HepG2 (cell line): Measurements from ENCODE around the gene HPCAL1. TPM values are rescaled to one million over a fixed set of nuclear protein-coding genes. Genes with fewer than 3 reads are reported as not detected.

Experiments
- HDAC2 ChIP-seq: sonication (generic); formaldehyde crosslinking; IDR thresholded peaks from 2 replicates; pipeline ENCODE4 v1.4.0; 2020; ENCODE audit warnings: missing genetic modification reagents
- HMG20A ChIP-seq: IDR thresholded peaks from 2 replicates; pipeline ENCODE4 v1.6.1; 2016; ENCODE audit warnings: borderline replicate concordance
- JUN ChIP-seq: sonication (generic); formaldehyde crosslinking; IDR thresholded peaks from 2 replicates; pipeline ENCODE4 v1.4.0; 2020; ENCODE audit warnings: mild to moderate bottlenecking, missing genetic modification reagents
- KMT2A ChIP-seq: sonication (generic); formaldehyde crosslinking; IDR thresholded peaks from 2 replicates; pipeline ENCODE4 v1.4.0; 2020; ENCODE audit warnings: missing genetic modification reagents
- MAFF ChIP-seq: IDR thresholded peaks from 2 replicates; pipeline ENCODE4 v1.6.1; 2011; ENCODE audit warnings: low read depth, low read length, improper control_type of control experiment
- MXI1 ChIP-seq: IDR thresholded peaks from 3 replicates; pipeline ENCODE4 v1.6.1; 2012; ENCODE audit warnings: low read depth, low read length, inconsistent platforms, borderline replicate concordance
- NAIF1 ChIP-seq: sonication (generic); formaldehyde crosslinking; IDR thresholded peaks from 2 replicates; pipeline ENCODE4 v1.5.0; 2020; ENCODE audit warnings: mild to moderate bottlenecking, missing genetic modification reagents, borderline replicate concordance
- SNAPC2 ChIP-seq: sonication (generic); formaldehyde crosslinking; IDR thresholded peaks from 2 replicates; pipeline ENCODE4 v1.8.1; 2022; ENCODE audit warnings: mild to moderate bottlenecking, missing genetic modification reagents
- ZNF260 ChIP-seq: sonication (generic); formaldehyde crosslinking; IDR thresholded peaks from 2 replicates; pipeline ENCODE4 v1.4.0; 2020; ENCODE audit warnings: missing genetic modification reagents, low read depth, mild to moderate bottlenecking, borderline replicate concordance
- ZNF605 ChIP-seq: sonication (generic); formaldehyde crosslinking; IDR thresholded peaks from 2 replicates; pipeline ENCODE4 v1.8.0; 2022; ENCODE audit warnings: mild to moderate bottlenecking, missing genetic modification reagents
- ZNF761 ChIP-seq: sonication (generic); formaldehyde crosslinking; conservative IDR thresholded peaks from 2 replicates; pipeline ENCODE4 v1.4.0; 2020; ENCODE audit warnings: mild to moderate bottlenecking, missing genetic modification reagents
- polyA plus RNA-seq, 8 experiments: library from polyadenylated mRNA; depleted of rRNA in 3 of 8; stranded (reverse) in 7 of 8; unstranded in 1 of 8; fragments of >200 nt; fragmentation: Illumina TruSeq in 4 of 8; extraction: Trizol in 4 of 8; gene quantifications; 2 replicates each; pipeline versions ENCODE4 v1.2.1 to v1.2.3, GENCODE V29; 2011 to 2016; ENCODE audit warnings: low read depth in 4 of 8, missing spikeins in 1 of 8, mixed read lengths in 1 of 8; ENCODE audit not compliant: insufficient read depth in 1 of 8
- total RNA-seq, 5 experiments: library from RNA; depleted of rRNA; stranded (reverse); fragments of >200 nt; fragmentation: Illumina TruSeq; extraction: Trizol; gene quantifications; 2 replicates each; pipeline ENCODE4 v1.2.3, GENCODE V29; 2016; ENCODE audit warnings: low read depth in 1 of 5
- TF ChIP-seq, protein P1 (sequence below): sonication (generic); formaldehyde crosslinking; IDR thresholded peaks from 2 replicates; pipeline ENCODE4 v1.5.1; 2020; ENCODE audit warnings: missing genetic modification reagents, mild to moderate bottlenecking, borderline replicate concordance
- TF ChIP-seq, protein P2 (sequence below): sonication (generic); formaldehyde crosslinking; IDR thresholded peaks from 2 replicates; pipeline ENCODE4 v1.4.0; 2020; ENCODE audit warnings: missing genetic modification reagents
- TF ChIP-seq, protein P3 (sequence below): sonication (generic); formaldehyde crosslinking; conservative IDR thresholded peaks from 2 replicates; pipeline ENCODE4 v1.4.0; 2020; ENCODE audit warnings: mild to moderate bottlenecking, missing genetic modification reagents, moderate library complexity
- TF ChIP-seq, protein P4 (sequence below): sonication (generic); formaldehyde crosslinking; IDR thresholded peaks from 2 replicates; pipeline ENCODE4 v1.4.0; 2020; ENCODE audit warnings: mild to moderate bottlenecking, missing genetic modification reagents

The HPCAL1 gene
- total and polyA plus RNA-seq, 2 of the 13 experiments (the other 11 are each of a cell fraction or from before 2014, with no cell fraction given), result 29.5 to 29.9 TPM

DNA sequence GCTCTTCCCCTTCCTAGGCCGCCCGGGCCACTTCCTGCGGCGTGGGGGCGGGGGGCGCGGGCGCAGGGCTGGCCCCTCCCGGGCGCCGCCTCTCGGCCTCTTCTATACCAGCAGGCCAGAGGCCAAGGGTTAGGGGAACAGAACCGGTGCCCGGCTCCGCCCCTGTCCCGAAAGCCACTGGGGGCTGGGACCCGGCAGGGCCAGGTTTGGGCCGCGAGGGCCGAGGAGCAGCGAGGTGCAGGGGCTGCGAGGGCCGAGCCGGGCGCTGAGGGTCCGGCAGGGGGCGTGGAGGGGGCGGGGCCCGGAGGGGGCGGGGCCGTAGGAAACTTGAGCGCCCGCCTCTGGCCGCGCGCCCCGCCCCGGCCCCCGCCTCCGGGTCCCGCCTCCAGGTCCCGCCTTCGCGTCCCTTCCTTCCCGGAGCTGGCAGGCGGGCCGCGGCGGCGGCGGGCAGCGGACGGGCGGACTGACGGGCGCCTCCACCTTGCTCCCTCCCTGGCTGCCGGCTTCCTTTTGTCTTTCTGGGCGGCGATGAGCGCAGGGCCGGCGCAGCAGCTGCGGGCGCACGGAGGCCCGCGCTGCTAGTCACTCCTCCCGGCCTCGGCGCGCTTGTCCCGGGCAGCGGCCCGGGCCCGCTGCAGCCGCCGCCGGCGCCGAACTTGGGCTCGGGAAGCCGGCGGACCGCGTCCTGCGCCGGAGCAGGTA lies at the start of gene HPCAL1 (continued):
- peak; percentile 62; the same call in 1 of the 2 replicates for TF ChIP-seq HMG20A (CRISPR knock-in tag)
- TF ChIP-seq, protein P1, sequence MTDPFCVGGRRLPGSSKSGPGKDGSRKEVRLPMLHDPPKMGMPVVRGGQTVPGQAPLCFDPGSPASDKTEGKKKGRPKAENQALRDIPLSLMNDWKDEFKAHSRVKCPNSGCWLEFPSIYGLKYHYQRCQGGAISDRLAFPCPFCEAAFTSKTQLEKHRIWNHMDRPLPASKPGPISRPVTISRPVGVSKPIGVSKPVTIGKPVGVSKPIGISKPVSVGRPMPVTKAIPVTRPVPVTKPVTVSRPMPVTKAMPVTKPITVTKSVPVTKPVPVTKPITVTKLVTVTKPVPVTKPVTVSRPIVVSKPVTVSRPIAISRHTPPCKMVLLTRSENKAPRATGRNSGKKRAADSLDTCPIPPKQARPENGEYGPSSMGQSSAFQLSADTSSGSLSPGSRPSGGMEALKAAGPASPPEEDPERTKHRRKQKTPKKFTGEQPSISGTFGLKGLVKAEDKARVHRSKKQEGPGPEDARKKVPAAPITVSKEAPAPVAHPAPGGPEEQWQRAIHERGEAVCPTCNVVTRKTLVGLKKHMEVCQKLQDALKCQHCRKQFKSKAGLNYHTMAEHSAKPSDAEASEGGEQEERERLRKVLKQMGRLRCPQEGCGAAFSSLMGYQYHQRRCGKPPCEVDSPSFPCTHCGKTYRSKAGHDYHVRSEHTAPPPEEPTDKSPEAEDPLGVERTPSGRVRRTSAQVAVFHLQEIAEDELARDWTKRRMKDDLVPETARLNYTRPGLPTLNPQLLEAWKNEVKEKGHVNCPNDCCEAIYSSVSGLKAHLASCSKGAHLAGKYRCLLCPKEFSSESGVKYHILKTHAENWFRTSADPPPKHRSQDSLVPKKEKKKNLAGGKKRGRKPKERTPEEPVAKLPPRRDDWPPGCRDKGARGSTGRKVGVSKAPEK (CRISPR knock-in tag), result no peak
- peak; percentile 9; the same call in 1 of the 2 replicates for TF ChIP-seq ZNF605 (CRISPR knock-in tag)
- TF ChIP-seq MAFF, result no peak
- peak; percentile 67; the same call in 1 of the 2 replicates for TF ChIP-seq KMT2A
- TF ChIP-seq NAIF1, result peak; percentile 65; the same call in 1 of the 2 replicates
- peak; percentile 16; the same call in 1 of the 2 replicates for TF ChIP-seq JUN (CRISPR knock-in tag)
- 0 out of 2 replicates have a peak, but pooled peaks have one; percentile 6 for TF ChIP-seq ZNF761 (CRISPR knock-in tag)
- peak; percentile 30; the same call in 1 of the 2 replicates for TF ChIP-seq SNAPC2 (CRISPR knock-in tag)
- peak; percentile 81; the same call in 1 of the 3 replicates for TF ChIP-seq MXI1
- TF ChIP-seq, protein P2, sequence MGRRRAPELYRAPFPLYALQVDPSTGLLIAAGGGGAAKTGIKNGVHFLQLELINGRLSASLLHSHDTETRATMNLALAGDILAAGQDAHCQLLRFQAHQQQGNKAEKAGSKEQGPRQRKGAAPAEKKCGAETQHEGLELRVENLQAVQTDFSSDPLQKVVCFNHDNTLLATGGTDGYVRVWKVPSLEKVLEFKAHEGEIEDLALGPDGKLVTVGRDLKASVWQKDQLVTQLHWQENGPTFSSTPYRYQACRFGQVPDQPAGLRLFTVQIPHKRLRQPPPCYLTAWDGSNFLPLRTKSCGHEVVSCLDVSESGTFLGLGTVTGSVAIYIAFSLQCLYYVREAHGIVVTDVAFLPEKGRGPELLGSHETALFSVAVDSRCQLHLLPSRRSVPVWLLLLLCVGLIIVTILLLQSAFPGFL (CRISPR knock-in tag), result no peak
- no peak; the same call in 1 of the 2 replicates for TF ChIP-seq ZNF260 (CRISPR knock-in tag)
- TF ChIP-seq, protein P3, sequence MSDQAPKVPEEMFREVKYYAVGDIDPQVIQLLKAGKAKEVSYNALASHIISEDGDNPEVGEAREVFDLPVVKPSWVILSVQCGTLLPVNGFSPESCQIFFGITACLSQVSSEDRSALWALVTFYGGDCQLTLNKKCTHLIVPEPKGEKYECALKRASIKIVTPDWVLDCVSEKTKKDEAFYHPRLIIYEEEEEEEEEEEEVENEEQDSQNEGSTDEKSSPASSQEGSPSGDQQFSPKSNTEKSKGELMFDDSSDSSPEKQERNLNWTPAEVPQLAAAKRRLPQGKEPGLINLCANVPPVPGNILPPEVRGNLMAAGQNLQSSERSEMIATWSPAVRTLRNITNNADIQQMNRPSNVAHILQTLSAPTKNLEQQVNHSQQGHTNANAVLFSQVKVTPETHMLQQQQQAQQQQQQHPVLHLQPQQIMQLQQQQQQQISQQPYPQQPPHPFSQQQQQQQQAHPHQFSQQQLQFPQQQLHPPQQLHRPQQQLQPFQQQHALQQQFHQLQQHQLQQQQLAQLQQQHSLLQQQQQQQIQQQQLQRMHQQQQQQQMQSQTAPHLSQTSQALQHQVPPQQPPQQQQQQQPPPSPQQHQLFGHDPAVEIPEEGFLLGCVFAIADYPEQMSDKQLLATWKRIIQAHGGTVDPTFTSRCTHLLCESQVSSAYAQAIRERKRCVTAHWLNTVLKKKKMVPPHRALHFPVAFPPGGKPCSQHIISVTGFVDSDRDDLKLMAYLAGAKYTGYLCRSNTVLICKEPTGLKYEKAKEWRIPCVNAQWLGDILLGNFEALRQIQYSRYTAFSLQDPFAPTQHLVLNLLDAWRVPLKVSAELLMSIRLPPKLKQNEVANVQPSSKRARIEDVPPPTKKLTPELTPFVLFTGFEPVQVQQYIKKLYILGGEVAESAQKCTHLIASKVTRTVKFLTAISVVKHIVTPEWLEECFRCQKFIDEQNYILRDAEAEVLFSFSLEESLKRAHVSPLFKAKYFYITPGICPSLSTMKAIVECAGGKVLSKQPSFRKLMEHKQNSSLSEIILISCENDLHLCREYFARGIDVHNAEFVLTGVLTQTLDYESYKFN (CRISPR knock-in tag), result peak; percentile 81
- TF ChIP-seq, protein P4, sequence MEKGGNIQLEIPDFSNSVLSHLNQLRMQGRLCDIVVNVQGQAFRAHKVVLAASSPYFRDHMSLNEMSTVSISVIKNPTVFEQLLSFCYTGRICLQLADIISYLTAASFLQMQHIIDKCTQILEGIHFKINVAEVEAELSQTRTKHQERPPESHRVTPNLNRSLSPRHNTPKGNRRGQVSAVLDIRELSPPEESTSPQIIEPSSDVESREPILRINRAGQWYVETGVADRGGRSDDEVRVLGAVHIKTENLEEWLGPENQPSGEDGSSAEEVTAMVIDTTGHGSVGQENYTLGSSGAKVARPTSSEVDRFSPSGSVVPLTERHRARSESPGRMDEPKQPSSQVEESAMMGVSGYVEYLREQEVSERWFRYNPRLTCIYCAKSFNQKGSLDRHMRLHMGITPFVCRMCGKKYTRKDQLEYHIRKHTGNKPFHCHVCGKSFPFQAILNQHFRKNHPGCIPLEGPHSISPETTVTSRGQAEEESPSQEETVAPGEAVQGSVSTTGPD (CRISPR knock-in tag), result no peak
- TF ChIP-seq HDAC2 (CRISPR knock-in tag), result peak; percentile 82
